ENCODE data around the gene SEPSECS.

SEPSECS gene

GRCh38 chr4:25182937-25183336, 22.7 kb upstream of the SEPSECS start:
- in situ Hi-C loops (cut with MboI; ENCODE audit: low sequenced_read_pairs, unreplicated experiment) = loop anchor here (10.0 kb wide), 1 partner anchor 182 kb away; no protein-coding TSS in a partner anchor
- no peak for DNase-seq (ENCODE audit: low spot score)
- TF ChIP-seq CTCF (IDR thresholded peaks at IDR 0.05; ENCODE audit: borderline replicate concordance, control extremely low read depth, extremely low read depth, insufficient read depth, missing control alignments) = no peak

GRCh38 chr4:25180524-25181131, 20.4 kb upstream of the SEPSECS start:
- in situ Hi-C loops (cut with MboI; ENCODE audit: low sequenced_read_pairs, unreplicated experiment) = loop anchor here (10.0 kb wide), 1 partner anchor 184 kb away; no protein-coding TSS in a partner anchor

DNA sequence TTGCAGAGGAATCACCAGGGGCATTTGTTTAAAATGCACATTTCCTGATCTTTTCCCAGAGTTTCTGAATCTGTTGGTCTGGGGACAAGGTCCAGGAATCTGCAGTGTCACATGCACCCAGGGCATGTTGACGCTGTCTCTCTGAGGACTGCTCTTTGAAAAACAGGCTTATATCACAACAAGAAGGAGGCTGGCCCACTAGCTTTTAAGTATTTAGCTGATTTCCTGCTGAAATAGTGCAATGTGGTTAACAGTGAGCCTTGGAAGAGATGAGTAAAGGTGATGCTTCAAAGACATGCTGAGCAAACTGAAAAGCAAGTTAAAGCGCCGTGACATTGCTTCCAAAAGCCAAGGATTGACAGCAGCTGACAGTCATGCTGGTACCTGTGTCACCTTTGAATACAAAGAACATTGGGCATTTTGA, 18.6 kb upstream of the SEPSECS start:
- in situ Hi-C loops (cut with MboI; ENCODE audit: low sequenced_read_pairs, unreplicated experiment) = no loop called here
- no peak for DNase-seq (ENCODE audit: low spot score)
- no peak for TF ChIP-seq CTCF (IDR thresholded peaks at IDR 0.05; ENCODE audit: borderline replicate concordance, control extremely low read depth, extremely low read depth, insufficient read depth, missing control alignments)

More at GRCh38 chr4:25180524-25181131, 20.4 kb upstream of the SEPSECS start:
- peak; percentile 61 for TF ChIP-seq CTCF (IDR thresholded peaks at IDR 0.05; ENCODE audit: borderline replicate concordance, control extremely low read depth, extremely low read depth, insufficient read depth, missing control alignments)
- DNase-seq (ENCODE audit: low spot score) = peak; percentile 30

DNA sequence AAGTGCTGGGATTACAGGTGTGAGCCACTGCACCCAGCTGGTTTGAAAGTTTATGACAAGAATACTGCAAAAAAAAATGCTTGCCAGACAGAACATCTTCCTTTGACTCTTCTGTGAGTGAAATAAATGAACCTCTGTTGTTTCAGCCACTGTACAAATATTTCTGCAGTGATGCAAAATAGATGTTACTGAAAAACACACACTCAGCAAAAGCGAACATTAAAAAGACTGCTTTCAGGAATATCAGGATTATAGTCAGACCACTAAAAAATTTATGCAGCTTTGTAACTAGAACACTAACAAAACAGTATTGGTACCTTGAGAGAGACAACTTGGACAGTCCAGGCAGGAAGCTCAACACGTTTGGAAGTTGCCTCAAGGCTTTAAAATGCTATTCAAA, 16.9 kb upstream of the SEPSECS start:
- TF ChIP-seq CTCF (IDR thresholded peaks at IDR 0.05; ENCODE audit: borderline replicate concordance, control extremely low read depth, extremely low read depth, insufficient read depth, missing control alignments) = no peak
- in situ Hi-C loops (cut with MboI; ENCODE audit: low sequenced_read_pairs, unreplicated experiment) = no loop called here
- no peak for DNase-seq (ENCODE audit: low spot score)

DNA sequence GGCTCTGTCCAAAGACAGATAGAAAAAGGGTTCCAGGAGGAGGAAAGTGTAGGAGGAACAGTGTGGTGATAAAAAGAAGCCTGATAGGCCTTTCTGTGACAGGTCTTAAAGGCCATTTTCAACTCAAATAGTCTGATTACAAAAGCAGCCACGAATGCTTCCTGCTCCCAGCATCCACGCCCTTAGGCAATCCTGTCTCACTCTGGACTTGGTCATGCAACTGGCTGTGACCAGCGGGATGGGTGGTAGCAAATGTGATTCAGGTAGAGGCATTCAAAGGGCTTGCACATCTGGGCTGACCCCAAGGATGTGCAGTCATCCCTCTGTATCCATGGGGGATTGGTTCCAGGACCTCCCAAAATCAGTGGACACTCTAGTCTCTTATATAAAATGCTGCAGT, 14.4 kb upstream of the SEPSECS start:
- TF ChIP-seq CTCF (IDR thresholded peaks at IDR 0.05; ENCODE audit: borderline replicate concordance, control extremely low read depth, extremely low read depth, insufficient read depth, missing control alignments) = no peak
- in situ Hi-C loops (cut with MboI; ENCODE audit: low sequenced_read_pairs, unreplicated experiment) = no loop called here
- DNase-seq (ENCODE audit: low spot score) = no peak

- TF ChIP-seq CTCF (IDR thresholded peaks at IDR 0.05; ENCODE audit: borderline replicate concordance, control extremely low read depth, extremely low read depth, insufficient read depth, missing control alignments) = no peak
- peak; percentile 26 for DNase-seq (ENCODE audit: low spot score)
- in situ Hi-C loops (cut with MboI; ENCODE audit: low sequenced_read_pairs, unreplicated experiment) = no loop called here
Observed at GRCh38 chr4:25172961-25173915, 13.0 kb upstream of the SEPSECS start.

All from GM13976 (cell line).